GM12892 (cell line): ENCODE results near the gene FPR2.

ENCODE experiments used
- POLR2A ChIP-seq: IDR thresholded peaks from 2 replicates; pipeline ENCODE4 v1.6.1; 2011; ENCODE audit warnings: low read depth, low read length, control low read depth
- POLR2AphosphoS5 ChIP-seq: IDR thresholded peaks from 2 replicates; pipeline ENCODE4 v1.6.1; 2011; ENCODE audit warnings: low read depth, low read length, control low read depth

- TF ChIP-seq POLR2A (no peak), POLR2AphosphoS5 (no peak)
These were observed 10.6 kb downstream of the FPR2 start for GRCh38 chr19:51771376-51772130.
